ENCODE data around the gene PIMREG.

Gene PIMREG

DNA sequence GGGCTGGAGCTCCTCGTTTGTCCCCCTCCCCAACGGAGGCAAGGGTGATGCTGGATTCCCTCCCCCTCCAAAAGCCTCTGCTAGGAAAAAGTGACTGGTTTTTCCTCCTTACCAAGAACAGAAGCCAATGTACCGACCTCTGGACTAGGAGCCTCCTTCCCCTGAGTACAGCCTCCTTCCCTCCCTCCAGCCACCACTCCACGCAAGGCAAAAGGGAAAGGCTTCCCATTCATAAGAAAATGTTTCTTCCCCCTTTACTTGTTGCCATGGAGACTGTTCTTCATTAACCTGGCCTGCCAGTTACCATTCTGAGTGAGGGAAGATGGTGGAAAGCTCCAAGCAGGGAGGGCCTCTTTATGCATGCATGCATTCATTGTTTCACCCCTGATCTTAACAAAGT lies 4.3 kb upstream of the PIMREG start:
- DNase-seq (ENCODE audit: low read depth) = no peak

DNA sequence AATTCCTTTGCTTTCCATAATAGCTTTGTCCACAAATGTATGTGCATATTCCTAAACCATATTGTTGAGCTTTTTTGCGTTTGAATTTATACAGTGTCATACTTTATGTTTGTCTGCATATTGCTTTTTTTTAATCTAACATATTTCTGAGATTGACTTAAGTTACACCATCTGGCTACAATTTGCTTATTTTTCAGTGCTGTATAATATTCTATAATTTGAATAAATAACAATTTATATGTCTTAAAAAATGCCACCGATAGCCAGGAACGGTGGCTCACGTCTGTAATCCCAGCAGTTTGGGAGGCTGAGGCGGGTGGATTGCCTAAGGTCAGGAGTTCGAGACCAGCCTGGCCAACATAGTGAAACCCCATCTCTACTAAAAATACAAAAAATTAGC lies 1.5 kb upstream of the PIMREG start:
- no peak for DNase-seq (ENCODE audit: low read depth)

DNA sequence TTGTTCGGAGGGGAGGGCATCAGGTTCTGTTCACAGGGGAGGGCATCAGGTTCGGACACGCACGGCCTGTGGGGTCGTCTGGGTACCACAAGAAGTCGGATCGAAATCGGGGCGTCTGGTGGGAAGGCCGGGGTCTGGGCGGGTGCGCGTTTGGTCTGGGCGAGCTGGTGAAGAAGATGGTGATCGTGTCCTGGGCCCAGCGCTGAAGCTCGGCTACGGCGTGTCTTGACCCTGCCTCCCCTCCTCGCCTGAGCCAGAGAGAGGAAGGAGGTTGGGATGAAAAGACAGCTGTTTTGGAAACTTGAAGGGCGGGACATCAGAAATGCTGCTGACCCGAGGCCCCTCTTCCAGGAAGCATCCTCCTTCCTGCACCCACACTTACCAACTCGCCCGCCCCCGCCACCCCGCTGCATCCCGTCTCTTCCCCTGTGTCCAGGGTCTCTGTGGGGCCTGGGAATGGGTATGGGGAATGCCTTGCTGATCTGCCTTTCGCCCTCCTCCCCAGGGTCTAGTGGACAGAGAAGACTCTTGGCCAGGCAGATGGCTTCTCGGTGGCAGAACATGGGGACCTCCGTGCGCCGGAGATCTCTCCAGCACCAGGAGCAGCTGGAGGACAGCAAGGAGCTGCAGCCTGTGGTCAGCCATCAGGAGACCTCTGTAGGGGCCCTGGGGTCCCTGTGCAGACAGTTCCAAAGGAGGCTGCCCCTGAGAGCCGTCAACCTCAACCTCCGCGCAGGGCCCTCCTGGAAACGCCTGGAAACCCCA lies 498 bp downstream of the PIMREG start:
- no peak for DNase-seq (ENCODE audit: low read depth)

DNA sequence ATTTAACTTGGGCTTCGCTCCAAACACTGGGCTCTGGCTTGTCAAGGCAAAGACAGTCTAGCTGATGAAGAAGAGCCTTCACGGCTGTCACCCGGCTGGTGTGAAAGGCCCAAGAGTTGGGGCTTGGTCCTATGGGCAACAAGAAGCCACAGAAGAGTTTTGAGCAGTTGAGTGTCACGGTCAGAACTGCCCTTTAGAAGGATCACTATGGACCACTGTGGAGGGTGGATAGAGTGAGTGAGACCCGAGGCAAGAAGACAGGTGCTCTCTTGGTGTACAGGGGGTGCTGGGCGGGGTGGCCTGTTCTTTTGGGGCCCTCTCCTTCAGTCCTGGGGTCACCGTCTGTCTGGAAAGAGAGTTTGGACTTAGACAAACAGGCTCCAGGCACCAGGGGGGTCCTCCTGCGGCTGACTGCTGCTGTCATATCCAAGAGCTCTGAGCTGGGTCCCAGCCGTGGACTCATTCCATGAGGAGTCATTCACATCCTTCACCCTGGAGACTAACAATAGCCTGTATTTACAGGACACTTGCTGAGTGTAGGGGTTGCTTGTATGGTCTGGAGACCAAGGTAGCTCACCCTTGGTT lies 2.4 kb downstream of the PIMREG start:
- no peak for DNase-seq (ENCODE audit: low read depth)

GRCh38 chr17:6448473-6448872 lies 4.2 kb downstream of the PIMREG start:
- DNase-seq (ENCODE audit: low read depth) = no peak

DNA sequence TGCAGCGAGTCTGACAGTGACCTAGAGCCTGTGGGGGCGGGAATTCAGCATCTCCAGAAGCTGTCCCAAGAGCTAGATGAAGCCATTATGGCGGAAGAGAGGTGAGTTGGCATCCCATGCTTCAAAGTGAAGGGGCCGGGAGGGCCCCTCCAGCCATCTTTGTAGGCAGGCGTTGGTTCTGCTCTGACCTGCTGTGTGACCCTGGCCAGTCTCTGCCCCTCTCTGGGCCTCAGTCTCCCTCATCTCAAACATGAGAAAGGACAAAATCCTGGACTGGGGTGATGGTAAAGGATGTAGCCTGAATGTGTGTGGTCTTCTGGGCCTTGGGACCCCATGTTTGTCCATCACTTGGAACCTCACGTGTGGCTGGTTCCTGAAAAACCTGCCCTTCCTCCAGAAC lies 5.1 kb downstream of the PIMREG start:
- DNase-seq (ENCODE audit: low read depth) = no peak

DNA sequence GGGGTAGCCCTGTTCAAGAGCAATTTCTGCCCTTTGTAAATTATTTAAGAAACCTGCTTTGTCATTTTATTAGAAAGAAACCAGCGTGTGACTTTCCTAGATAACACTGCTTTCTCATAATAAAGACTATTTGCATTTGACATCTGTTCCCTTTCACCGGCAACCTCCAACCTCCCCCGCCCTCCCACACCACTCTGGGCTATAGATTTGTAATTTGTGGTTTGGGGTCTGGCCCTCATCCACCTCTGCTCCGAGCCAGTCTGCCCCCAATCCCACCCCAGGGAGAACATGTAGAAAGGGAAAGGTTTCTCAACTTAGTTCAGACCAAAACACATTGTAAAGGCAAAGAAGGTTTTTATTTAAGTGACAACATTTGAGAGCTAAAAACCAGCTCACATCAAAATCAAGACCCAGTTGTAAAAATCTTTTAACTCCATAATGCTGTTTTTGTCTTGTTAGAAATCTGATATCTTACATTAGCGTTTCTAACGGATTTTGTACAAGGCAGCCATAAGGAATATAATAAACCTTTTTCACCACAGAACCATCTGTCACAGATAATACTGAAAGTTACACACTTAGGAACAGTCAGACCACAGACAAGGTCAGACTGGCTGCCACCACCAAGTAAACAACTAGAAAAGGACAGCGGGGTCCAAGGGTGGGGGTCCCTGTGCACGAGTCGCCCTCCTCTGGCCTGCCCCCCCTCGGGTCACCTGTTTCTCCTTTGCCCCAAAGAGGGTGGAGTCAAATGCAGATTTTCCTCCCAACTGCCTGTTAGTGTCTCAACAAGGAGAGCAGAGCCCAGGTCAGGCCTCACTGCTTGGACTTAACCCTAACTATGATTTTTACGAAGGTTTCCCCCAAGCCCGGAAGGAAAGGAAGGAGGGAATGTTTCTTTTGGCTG lies 6.9 kb downstream of the PIMREG start:
- DNase-seq (ENCODE audit: low read depth) = no peak

DNA sequence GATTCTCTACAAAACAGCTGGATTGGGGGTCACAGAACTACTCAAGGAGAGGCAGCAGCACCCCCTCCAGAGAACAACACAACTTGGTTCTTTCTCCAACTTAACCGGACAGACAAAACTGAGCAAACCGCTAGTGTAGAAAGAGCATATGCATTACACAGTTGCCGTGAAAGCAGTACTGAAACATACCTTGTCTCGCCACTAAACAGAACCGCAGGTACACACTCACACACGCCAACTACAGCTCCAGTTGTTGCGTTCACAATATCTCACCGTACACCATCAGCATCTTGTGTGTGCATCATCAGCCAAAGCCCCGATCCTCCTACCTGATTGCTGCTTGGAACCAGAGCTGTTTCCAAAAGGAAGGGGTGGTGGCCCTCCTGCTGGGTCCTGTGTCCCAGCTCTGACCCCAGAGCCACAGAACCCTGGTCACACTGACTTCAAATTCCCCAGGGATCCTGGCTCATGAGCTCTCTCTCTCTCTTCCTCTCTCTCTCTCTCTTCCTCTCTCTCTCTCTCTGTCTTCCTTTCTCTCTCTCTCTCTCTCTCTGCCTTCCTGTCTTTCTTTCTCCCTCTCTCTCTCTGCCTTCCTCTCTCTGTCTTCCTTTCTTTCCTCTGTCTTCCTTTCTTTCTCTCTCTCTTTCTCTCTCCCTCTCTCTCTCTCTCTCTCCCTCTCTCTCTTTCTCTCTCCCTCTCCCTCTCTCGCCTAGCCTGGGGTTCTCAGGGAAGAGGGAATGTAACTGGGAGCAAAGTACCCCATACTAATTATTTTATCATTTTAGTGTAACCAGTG lies 8.4 kb downstream of the PIMREG start:
- DNase-seq (ENCODE audit: low read depth) = no peak

DNA sequence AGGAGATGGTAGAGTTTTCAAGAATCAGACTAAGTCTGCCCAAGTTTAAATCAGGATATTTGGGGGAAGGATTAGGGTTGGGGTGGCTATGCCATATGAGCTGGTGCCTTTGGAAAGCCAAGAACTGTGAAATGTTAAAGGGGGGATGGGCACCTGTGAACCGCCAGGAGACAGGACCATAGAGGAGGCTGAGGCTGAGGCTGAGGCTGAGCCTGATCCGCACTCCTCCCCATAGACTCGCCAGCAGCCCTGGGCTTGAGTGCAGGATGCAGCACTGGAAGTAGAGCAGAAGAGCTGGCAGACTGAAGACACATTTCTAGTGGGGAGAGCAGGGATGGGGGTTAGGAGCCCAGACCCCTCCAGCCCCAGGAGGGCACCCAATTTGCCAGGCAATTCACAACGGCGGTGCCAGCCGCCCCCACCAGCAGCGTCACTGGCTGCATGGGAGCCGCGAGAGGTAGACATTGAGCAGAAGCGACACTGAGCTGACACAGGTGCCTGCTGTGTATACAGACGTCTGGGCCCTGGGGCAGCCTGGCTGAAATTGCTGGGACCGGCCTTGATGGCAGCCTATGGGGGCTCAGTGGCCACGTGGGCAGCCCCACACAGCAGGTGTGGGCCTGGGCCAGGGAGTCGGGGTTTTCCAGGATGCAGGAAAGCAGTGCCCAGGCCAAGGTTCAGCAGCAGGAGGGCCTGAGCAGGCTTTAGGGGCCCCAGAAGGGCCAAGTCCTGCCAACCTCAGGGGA lies 9.2 kb downstream of the PIMREG start:
- DNase-seq (ENCODE audit: low read depth) = no peak

- no peak for DNase-seq (ENCODE audit: low read depth)
Measured at GRCh38 chr17:6454495-6455320, 10.5 kb downstream of the PIMREG start.

DNA sequence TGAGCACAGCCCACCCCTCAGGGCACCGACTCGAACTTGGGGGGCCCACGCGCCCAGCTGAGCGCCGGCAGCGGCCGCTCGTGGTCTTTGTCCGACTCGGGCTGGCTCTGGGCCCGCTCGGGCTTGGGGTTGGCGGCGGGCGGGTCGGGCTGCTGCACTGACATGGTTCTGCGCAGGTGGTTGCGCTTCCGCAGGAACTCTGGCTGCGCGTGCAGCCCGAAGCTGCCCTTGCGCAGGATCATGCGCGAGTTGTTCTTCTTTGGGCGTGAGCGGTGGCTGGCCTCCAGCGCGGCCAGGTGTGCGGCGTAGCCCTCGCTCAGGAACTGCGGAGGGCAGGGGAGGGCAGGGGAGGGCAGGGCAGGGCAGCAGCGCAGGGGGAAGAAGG lies 11.1 kb downstream of the PIMREG start:
- DNase-seq (ENCODE audit: low read depth) = no peak

- no peak for DNase-seq (ENCODE audit: low read depth)
Measured at GRCh38 chr17:6456321-6456720, 12.1 kb downstream of the PIMREG start.

DNA sequence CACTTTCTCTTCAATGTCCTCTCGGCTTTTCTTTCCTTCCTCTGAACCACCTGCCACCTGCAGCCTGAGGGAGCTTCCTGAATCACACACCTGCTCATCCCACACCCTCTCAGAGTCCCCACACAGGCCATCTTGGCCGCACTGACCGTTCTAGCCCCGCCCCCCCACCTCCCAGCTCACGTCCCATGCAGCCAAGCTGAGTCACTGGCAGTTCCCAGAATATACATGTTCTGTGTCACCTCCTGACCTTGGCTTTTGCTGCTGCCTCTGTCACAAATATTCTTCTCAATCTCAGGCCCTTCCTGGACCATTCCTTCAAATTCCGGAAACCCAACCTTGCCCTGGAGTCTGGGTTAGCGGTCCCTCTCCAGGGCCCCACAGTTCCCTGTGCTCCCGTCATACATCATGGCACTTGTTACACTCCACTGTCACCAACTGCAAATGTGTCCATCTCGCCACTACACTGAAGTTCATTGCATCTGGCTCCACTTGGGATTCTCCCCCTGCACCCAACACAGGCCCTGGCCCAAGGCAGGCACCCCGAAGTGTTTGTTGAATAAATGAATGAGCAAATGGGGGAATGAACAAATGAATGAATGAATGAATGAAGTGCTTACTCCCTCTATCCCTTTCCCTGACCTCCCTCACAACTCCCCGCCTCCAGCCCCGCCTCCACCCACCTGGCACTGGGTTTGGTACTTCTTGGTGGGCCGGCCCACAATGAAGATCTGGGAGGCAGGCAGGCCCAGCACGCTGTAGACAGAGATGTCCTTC lies 12.8 kb downstream of the PIMREG start:
- DNase-seq (ENCODE audit: low read depth) = no peak

- DNase-seq (ENCODE audit: low read depth) = no peak
Measured at GRCh38 chr17:6457688-6458459, 13.6 kb downstream of the PIMREG start.

DNA sequence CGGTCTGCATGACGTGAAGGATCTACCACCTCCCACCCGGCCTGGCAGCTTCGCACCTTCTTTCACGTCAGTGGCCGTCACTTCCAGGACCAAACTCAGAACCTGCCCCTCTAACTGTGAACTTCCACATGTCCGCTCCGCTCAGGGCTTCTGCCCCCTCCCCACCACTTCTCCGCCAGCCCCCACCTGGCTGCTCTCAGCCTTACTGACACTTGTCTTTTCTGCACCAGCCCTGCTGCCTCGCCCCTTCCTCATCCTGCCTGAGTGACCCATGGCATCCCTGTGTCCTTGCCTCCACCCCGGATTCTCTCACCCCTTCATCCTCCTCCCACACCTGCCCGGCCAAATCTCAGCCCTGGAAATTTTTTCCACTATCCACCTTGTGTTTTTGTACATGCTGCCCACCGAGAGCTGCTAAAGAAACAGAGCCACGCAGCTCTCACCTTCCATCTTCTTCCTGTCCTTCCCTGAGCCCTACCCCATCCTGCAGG lies 14.2 kb downstream of the PIMREG start:
- DNase-seq (ENCODE audit: low read depth) = no peak

GRCh38 chr17:6460531-6461161 lies 16.4 kb downstream of the PIMREG start:
- no peak for DNase-seq (ENCODE audit: low read depth)

DNA sequence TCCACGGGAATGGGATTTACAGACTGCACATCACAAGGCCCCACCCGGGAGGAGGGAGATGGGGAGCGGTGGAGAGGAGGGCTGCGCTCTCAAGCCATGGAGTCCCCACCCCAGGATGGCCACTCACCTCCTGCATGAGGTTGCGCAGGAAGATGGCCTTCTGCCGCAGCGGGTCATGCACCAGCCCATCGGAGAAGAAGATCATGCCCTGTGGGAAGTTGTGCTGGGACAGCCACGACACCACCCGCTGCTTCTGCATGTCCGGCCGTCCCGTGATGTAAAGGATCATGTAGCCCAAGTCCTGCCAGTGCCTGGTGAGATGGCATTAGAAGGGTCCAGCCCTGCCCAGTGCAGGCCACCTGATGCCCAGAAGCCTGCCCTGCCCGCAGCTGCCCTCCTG lies 17.0 kb downstream of the PIMREG start:
- DNase-seq (ENCODE audit: low read depth) = no peak

- no peak for DNase-seq (ENCODE audit: low read depth)
Measured at GRCh38 chr17:6461792-6462524, 17.7 kb downstream of the PIMREG start.

Data from stimulated activated CD8-positive, alpha-beta memory T cell treated with anti-CD3 and anti-CD28 coated beads, Interleukin-15, amount 100 ng/mL, for 1 hour (primary cell).